ENCODE measurements around the gene HAPLN1. TPM values are rescaled to one million over a fixed set of nuclear protein-coding genes. Genes with fewer than 3 reads are reported as not detected.

HAPLN1 gene
- total RNA-seq, 1 donor from 2014 or later: 248 TPM

DNA sequence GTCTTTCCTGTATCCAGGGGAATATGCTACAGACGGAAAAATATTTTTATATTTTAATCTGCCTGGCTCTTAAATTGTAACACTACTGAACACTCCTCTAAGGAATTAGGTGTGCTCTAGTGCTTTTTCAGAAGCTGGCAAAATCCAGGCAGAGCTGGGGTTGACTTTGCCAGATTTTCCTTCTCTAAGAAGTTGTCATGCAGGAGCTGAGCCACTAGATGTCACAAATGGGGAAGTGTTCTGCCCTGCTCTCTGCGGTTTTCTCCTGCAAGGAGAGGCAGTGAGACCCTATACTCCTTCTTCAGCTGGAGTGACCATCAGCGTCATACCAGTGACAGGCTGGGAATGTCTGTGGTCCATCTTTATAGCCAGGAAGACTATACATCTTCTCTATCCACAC, 112.5 kb downstream of the HAPLN1 start:
- no peaks in the 10 kb centered on the region for H3K9me3 Mint-ChIP-seq (ENCODE audit: low read depth)
- TF ChIP-seq, protein P1, sequence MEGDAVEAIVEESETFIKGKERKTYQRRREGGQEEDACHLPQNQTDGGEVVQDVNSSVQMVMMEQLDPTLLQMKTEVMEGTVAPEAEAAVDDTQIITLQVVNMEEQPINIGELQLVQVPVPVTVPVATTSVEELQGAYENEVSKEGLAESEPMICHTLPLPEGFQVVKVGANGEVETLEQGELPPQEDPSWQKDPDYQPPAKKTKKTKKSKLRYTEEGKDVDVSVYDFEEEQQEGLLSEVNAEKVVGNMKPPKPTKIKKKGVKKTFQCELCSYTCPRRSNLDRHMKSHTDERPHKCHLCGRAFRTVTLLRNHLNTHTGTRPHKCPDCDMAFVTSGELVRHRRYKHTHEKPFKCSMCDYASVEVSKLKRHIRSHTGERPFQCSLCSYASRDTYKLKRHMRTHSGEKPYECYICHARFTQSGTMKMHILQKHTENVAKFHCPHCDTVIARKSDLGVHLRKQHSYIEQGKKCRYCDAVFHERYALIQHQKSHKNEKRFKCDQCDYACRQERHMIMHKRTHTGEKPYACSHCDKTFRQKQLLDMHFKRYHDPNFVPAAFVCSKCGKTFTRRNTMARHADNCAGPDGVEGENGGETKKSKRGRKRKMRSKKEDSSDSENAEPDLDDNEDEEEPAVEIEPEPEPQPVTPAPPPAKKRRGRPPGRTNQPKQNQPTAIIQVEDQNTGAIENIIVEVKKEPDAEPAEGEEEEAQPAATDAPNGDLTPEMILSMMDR (IDR thresholded peaks at IDR 0.05): peak; percentile 83
- H3K4me3 Mint-ChIP-seq (ENCODE audit: unreplicated experiment): no peak overlapping the region
- DNase-seq (ENCODE audit: low spot score): no peak
- H3K27me3 Mint-ChIP-seq (ENCODE audit: low read depth): no peaks in the 10 kb centered on the region
- H3K27ac Mint-ChIP-seq (ENCODE audit: unreplicated experiment): no peak overlapping the region
- H3K4me1 Mint-ChIP-seq (ENCODE audit: low read depth): no peaks in the 10 kb centered on the region
- H3K36me3 Mint-ChIP-seq (ENCODE audit: low read depth): no peaks in the 10 kb centered on the region

DNA sequence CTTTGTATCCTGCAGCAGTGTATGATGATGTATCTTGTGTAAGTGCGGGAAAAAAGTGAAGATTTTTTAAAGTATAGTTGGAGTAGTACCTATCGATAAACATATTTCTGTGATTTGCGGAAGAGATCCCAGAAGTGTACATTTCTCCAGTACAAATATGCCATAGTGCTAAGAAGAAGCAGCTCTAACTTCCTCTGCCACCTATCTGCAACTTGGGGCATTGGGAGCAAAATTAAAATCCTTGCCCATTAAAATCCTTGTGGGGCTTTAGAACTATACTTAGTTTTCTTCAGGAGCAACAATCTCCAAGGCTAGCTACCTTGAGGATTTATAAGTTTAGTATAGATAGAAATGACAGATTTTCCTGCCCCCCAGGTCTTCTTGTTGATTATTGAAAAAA, 125.4 kb downstream of the HAPLN1 start:
- H3K36me3 Mint-ChIP-seq (ENCODE audit: low read depth): no peaks in the 10 kb centered on the region
- H3K27ac Mint-ChIP-seq (ENCODE audit: unreplicated experiment): no peak overlapping the region
- no peaks in the 10 kb centered on the region for H3K27me3 Mint-ChIP-seq (ENCODE audit: low read depth)
- TF ChIP-seq, protein P1 (IDR thresholded peaks at IDR 0.05): peak; percentile 60
- DNase-seq (ENCODE audit: low spot score): no peak
- H3K9me3 Mint-ChIP-seq (ENCODE audit: low read depth): no peaks in the 10 kb centered on the region
- no peak overlapping the region for H3K4me3 Mint-ChIP-seq (ENCODE audit: unreplicated experiment)
- H3K4me1 Mint-ChIP-seq (ENCODE audit: low read depth): no peaks in the 10 kb centered on the region

DNA sequence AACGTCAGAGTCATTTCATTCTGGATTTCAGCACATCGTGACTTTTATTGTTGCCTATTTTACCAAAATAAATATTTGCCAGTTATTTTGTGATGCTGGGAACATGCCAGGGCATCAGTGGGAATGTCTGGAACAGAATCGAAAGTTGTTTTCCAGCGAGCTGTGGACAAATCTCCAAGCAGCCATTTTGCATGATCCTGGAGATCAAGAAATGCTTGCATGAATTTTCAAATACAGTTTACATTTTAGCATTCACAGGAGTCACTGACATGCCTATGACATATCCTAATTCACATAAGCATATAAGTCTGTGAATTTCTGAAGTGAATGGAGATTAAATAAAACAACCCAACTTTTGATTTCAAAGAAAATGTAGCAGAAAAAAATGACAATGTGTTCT, 129.7 kb downstream of the HAPLN1 start:
- H3K4me1 Mint-ChIP-seq (ENCODE audit: low read depth): peaks cover 8% of the 10 kb centered on the region
- H3K27ac Mint-ChIP-seq (ENCODE audit: unreplicated experiment): no peak overlapping the region
- no peaks in the 10 kb centered on the region for H3K9me3 Mint-ChIP-seq (ENCODE audit: low read depth)
- no peaks in the 10 kb centered on the region for H3K36me3 Mint-ChIP-seq (ENCODE audit: low read depth)
- TF ChIP-seq, protein P1 (IDR thresholded peaks at IDR 0.05): no peak
- DNase-seq (ENCODE audit: low spot score): no peak
- H3K4me3 Mint-ChIP-seq (ENCODE audit: unreplicated experiment): no peak overlapping the region
- no peaks in the 10 kb centered on the region for H3K27me3 Mint-ChIP-seq (ENCODE audit: low read depth)

DNA sequence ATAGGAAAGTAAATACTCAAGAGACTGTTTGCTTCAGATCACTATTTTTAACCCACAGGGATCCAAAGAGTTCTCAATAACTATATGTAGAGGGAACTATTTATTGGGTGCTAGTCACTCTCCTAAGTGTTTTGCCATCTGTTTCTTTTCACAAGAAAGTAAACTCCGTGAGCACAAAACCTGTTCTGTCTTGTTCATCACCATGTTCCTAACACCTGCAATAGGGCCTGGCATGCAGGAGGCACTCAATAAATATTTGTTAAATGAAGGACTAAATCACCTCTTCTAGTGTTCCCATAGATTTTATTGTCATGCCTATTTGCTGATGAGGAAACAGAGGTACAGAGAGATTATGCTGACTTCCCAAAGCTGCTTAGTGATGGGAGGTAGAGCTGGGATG, 130.9 kb downstream of the HAPLN1 start:
- H3K4me3 Mint-ChIP-seq (ENCODE audit: unreplicated experiment): no peak overlapping the region
- H3K9me3 Mint-ChIP-seq (ENCODE audit: low read depth): no peaks in the 10 kb centered on the region
- no peaks in the 10 kb centered on the region for H3K36me3 Mint-ChIP-seq (ENCODE audit: low read depth)
- peaks cover 11% of the 10 kb centered on the region for H3K4me1 Mint-ChIP-seq (ENCODE audit: low read depth)
- DNase-seq (ENCODE audit: low spot score): no peak
- no peaks in the 10 kb centered on the region for H3K27me3 Mint-ChIP-seq (ENCODE audit: low read depth)
- TF ChIP-seq, protein P1 (IDR thresholded peaks at IDR 0.05): no peak
- H3K27ac Mint-ChIP-seq (ENCODE audit: unreplicated experiment): no peak overlapping the region

Other genes with a start within 250 kb of the HAPLN1 start
- gene VCAN, start 249.1 kb downstream of the HAPLN1 start, total RNA-seq: 250 to 737 TPM (median 710 TPM) in 3 replicates